Panc1 (cell line): ENCODE measurements around the gene ENTPD7. TPM values are rescaled to one million over a fixed set of nuclear protein-coding genes. Genes with fewer than 3 reads are reported as not detected.

Experiments
- total RNA-seq: library from RNA; stranded (reverse); gene quantifications from one replicate; pipeline ENCODE4 v1.2.1, GENCODE V29; 2021; ENCODE audit not compliant: unreplicated experiment

Gene ENTPD7
- total RNA-seq, 1 experiment from 2014 or later = 15.9 TPM

Other genes starting within 250 kb of the ENTPD7 start
- gene GOT1, start 228.9 kb upstream of the ENTPD7 start, total RNA-seq = 51.6 TPM
- 0.15 TPM for gene NKX2-3, start 126.6 kb upstream of the ENTPD7 start, total RNA-seq
- 42.8 TPM for gene SLC25A28, start 39.1 kb upstream of the ENTPD7 start, total RNA-seq
- gene COX15, start 72.6 kb downstream of the ENTPD7 start, total RNA-seq = 62.9 TPM
- gene CUTC, start 72.7 kb downstream of the ENTPD7 start, total RNA-seq = 37.0 TPM
- gene ABCC2, start 123.1 kb downstream of the ENTPD7 start, total RNA-seq = 6.5 TPM